ENCODE results near the gene INA. TPM values are rescaled to one million over a fixed set of nuclear protein-coding genes. Genes with fewer than 3 reads are reported as not detected.
A peak's percentile ranks its signal among the peaks of the same experiment; 100 is the strongest.
"Not testable (repeated sequence)": the region's sequence is repeated elsewhere in the genome, so short reads cannot be mapped to it uniquely, and the experiment has no call there.

Gene INA
- total RNA-seq, 3 donors from 2014 or later, result not detected

DNA sequence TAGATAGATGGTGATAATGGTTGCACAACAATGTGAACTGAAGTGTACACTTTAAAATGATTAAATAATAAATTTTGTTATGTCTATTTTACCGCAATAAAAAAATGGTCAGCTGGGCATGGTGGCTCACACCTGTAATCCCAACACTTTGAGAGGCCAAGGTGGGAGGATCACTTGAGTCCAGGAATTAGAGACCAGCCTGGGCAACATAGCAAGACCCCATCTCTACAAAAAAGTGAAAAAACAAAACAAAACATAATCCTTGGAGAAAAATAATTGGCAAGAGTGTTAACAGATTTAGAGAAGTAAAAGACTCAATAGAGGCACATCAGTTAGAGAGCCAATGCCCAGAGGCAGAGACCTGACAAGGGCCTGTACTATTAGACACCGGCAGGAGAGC, 41.2 kb upstream of the INA start:
- Histone ChIP-seq H3K36me3 (no peaks in the 10 kb centered on the region), H3K4me1 (no peaks in the 10 kb centered on the region), H3K27ac (no peak overlapping the region), H3K4me3 (no peak overlapping the region), H3K27me3 (no peaks in the 10 kb centered on the region), H3K9me3 (no peaks in the 10 kb centered on the region)
- no peak for DNase-seq (ENCODE audit: low spot score in 2 of 2)
- intact Hi-C loops (cut with DNase I; ENCODE audit: low total_unique reads), result no loop called here
- TF ChIP-seq POLR2AphosphoS5 (IDR thresholded peaks at IDR 0.05) (no peak), POLR2A (IDR thresholded peaks at IDR 0.05) (no peak), CTCF (IDR thresholded peaks at IDR 0.05) (no peak)

DNA sequence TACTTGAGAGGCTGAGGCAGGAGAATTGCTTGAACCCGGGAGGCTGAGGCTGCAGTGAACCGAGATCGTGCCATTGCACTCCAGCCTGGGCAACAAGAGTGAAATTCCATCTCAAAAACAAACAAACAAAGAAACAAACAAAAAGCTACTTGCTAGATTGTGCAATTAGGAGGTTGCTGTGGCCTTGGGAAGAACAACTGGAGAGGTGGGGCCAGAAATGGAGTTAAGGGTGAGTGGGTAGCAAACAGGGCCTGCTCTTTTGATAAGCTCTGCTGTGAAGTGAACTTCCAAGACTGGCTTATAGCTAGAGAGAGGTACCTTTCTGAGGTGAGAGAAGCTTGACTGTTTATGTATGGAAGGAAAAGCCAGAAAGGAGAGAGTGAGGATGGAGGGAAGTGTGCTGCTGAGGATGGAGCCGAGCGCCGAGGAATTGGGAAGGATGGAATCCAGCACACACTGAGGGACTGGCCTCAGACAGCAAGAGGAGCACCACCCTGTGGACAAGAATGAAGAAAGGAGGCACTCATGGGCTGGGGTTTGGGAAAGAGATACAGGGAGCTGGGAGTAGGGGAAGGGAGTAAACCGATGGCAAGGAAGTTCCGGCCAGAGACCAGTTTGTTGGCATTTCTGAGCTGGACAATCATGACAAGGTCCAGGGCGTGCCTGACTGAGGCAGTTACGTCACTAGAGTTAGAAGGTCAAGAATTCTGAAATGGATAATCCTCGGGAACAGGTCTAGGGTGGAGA, 38.3 kb upstream of the INA start:
- DNase-seq (ENCODE audit: low spot score in 2 of 2), result peak in 1 of 2 donors; percentile 32
- no peaks in the 10 kb centered on the region for H3K4me1 ChIP-seq
- H3K36me3 ChIP-seq, result no peaks in the 10 kb centered on the region
- H3K4me3 ChIP-seq, result no peak overlapping the region
- peak overlapping the region in 1 of 2 donors; percentile 19 for H3K27ac ChIP-seq
- no peaks in the 10 kb centered on the region for H3K9me3 ChIP-seq
- H3K27me3 ChIP-seq, result no peaks in the 10 kb centered on the region
- TF ChIP-seq POLR2AphosphoS5 (IDR thresholded peaks at IDR 0.05), result no peak
- no peak for TF ChIP-seq CTCF (IDR thresholded peaks at IDR 0.05)
- TF ChIP-seq POLR2A (IDR thresholded peaks at IDR 0.05), result no peak
- intact Hi-C loops (cut with DNase I; ENCODE audit: low total_unique reads), result no loop called here

DNA sequence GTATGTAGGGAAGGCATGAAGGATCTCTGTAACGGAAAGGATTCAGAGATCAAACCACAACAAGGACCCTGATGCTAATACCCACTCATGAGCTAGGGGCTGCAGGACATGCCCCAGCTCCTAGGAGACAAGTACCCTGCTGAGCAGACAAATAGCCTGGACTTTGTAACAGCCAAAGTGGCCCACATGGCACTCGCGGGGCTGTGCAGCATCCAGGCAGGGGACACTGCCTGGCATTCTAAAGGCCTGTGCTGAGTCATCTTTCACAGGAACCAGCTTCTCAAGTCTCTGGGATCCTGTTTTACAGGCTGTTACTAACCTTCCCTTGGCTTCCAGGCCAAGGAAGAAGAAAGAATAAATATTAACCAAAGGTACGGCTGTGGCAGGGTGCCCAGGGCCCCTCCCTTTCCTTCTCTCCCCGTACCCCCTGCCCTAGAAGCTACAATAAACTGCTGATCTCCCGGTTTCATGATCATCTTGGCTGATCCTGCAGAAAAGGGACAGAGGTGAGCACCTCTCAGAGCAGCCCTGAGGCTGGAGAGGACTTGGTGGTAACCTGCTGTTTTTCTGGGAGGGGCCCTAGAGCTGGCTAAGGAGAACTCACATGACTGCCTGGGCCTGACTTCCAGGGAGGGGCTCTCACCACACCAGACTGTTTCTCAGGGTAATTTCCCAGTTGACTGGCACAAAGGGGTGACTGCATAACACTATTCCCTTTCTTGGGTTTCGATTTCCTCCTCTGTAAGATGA, 35.5 kb upstream of the INA start:
- Histone ChIP-seq H3K4me3 (peak overlapping the region in 2 of 3 donors; percentile 12 to 41), H3K36me3 (no peaks in the 10 kb centered on the region), H3K27me3 (no peaks in the 10 kb centered on the region), H3K27ac (peak overlapping the region; percentile 87 to 90), H3K9me3 (no peaks in the 10 kb centered on the region), H3K4me1 (no peaks in the 10 kb centered on the region)
- peak in 2 of 3 donors; percentile 21 to 31 for TF ChIP-seq POLR2AphosphoS5 (IDR thresholded peaks at IDR 0.05)
- no peak for TF ChIP-seq POLR2A (IDR thresholded peaks at IDR 0.05)
- peak; percentile 56 to 74 for DNase-seq (ENCODE audit: low spot score in 2 of 2)
- intact Hi-C loops (cut with DNase I; ENCODE audit: low total_unique reads), result loop anchor here (5.0 to 10.0 kb wide), 2 partner anchors 327 to 804 kb away; partner anchors contain the start of gene CNNM2

DNA sequence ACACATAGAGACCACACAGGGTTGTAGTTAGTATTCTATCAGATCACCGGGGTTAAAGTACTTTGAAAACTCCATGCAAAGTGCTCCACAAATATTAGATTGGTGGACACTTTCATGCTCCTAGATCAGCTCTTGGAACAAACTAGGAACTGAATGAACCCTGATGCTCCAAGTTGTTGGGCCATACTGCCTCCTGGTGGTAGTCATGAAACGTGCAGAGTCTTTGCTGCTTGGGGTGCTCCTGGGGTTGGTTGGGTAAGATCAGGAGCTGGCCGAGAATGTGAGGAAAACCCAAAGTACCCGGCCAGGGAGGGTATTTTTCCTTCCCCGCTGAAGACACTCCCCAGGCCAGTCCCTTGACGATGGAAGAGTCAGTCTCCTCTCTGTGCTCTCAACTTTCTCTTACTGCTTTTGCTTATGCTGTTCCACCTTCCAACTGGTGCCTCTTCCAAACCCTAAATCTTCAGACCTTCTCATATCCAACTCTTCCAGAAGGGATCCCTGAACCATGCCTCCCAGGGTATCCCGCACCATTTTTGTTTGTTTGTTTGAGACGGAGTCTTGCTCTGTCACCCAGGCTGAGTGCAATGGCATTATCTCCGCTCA, 32.2 kb upstream of the INA start:
- H3K4me3 ChIP-seq, result no peak overlapping the region
- H3K27me3 ChIP-seq, result no peaks in the 10 kb centered on the region
- intact Hi-C loops (cut with DNase I; ENCODE audit: low total_unique reads), result loop anchor here (5.0 to 10.0 kb wide), 2 partner anchors 330 to 807 kb away; partner anchors contain the start of gene CNNM2
- no peaks in the 10 kb centered on the region for H3K4me1 ChIP-seq
- H3K9me3 ChIP-seq, result no peaks in the 10 kb centered on the region
- H3K36me3 ChIP-seq, result no peaks in the 10 kb centered on the region
- no peak overlapping the region for H3K27ac ChIP-seq
- peak in 1 of 3 donors; percentile 47 for TF ChIP-seq POLR2AphosphoS5 (IDR thresholded peaks at IDR 0.05)
- no peak for TF ChIP-seq POLR2A (IDR thresholded peaks at IDR 0.05)
- TF ChIP-seq CTCF (IDR thresholded peaks at IDR 0.05), result peak; percentile 85 to 91 (median 91)
- peak; percentile 66 to 76 for DNase-seq (ENCODE audit: low spot score in 2 of 2)

GRCh38 chr10:103245587-103245986, 31.4 kb upstream of the INA start, which contains the start of gene RPEL1:
Gene RPEL1 (plus strand): TSS chr10:103245887. CDS start chr10:103245997, 110 bp downstream.
- not testable (repeated sequence) for H3K9me3 ChIP-seq; H3K4me3 ChIP-seq; DNase-seq (ENCODE audit: low spot score in 2 of 2); H3K27ac ChIP-seq; H3K36me3 ChIP-seq; H3K4me1 ChIP-seq; H3K27me3 ChIP-seq
- intact Hi-C loops (cut with DNase I; ENCODE audit: low total_unique reads), result loop anchor here (10.0 kb wide), 1 partner anchor 331 kb away; the partner anchor contains the start of gene CNNM2

Measured in breast epithelium (tissue), 4 donors.